ENCODE data around the gene ZCCHC14.
"Not testable (repeated sequence)": the region's sequence is repeated elsewhere in the genome, so short reads cannot be mapped to it uniquely, and the experiment has no call there.

Gene ZCCHC14

DNA sequence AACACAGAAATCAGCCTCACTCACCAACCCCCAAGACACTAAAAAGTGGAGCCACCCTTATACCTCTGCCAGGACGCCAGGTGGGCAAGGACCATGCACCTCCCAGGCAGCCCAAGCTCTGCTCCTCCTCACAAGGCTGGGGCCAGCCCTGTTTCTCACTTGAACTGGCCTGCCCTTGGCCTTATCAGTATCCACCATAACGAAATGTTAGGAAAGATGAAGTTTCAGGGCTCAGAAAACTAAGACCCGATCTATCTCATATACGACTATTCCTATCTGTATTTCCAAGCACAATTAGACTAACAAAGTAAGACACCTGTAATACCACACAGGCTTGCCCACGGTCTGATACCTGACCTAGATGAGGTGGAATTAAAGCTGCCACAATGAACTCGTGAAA lies 116.2 kb downstream of the ZCCHC14 start:
- DNase-seq, result no peak

DNA sequence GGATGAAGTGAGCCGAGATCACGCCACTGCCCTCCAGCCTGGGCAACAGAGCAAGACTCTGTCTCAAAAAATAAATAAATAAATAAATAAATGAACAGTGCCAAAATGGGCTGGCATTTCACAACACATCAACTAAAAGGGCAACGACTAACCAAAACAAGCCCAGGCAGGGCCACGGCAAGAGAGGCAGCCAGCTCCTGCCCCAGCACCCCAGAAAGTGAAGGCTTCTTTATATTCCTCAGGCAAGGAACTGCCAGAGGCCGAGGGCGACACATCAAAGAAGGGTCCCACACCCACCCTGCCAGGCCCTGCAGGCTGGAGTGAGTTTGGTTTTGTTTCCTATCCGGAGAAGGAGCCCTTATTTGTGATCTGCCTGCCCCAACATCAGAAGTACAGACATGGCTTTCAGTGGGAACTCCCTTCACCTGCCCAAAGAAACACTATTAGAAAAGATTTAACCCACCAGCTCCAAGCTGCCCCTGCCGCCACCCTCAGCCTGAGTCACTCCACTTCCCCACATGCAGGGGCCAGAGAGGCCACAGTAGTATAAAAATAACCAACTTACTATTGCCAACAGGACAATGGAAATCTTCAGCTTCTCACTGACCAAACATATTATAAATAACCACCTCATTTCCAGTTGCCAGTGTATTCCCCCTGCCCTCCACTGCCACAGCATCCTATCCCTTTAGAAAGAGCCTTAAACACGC lies 117.2 kb downstream of the ZCCHC14 start:
- DNase-seq, result no peak

DNA sequence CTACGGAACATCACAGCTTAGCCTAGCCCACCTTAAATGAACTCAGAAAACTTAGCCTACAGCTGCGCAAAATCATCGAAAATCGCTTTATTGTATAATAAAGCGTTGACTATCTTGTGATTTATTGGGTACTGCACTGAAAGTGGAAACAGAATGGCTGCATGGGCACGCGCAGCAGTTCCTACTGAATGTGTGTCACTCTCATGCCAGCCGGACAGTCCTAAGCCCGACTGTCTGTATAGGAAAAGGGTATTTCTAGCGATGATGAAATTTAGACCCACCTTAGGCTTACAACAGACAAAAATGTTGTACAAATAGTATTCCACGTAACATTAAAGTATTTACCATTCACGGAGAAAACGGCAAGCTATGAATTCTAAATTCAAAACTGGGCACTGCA lies 118.5 kb downstream of the ZCCHC14 start:
- DNase-seq, result no peak

DNA sequence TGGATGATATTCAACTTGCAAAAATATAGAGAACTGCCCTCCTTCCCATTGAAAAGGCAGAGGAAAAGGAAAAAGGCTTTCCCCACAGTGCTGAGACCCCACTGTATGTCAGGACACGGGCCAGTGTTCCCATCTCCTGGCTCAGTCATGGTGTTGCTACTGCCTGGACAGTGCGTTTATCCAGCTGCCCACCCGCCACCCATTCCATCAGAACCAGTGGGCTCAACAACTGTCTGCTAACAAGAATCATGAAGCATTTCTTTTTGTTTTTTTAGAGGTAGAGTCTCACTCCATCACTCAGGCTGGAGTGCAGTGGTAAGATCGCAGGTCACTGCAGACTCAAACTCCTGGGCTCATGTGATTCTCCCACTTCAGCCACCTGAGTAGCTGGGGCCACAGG lies 120.5 kb downstream of the ZCCHC14 start:
- no peak for DNase-seq

DNA sequence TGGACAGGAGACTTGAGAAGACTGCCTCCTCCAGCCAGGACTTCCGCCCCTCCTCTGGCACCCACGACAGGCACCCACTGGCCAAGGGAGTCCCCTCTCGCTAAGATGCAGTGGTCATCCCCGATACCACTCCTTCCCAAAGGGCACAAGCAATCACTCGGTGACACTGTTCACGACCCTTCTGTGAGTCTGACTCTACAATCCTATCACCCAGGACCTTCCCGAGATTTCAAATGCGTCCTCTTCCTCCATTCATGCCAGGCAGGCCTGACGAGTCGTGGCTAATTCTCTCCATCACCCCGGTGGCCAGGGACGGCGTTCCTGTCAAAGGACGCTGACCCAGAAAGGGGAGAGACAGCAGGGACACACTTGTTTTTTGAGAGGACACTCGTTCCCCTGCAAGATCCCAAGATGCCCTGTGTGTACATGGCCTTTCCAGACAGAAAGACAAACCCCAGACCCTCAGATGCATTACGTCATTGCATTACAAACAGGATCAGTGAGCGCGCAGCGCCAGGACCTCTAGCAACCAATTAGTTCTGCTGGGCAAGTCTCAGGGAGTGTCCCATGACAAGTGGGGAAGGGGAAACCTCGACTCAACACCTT lies 121.5 kb downstream of the ZCCHC14 start:
- no peak for DNase-seq

DNA sequence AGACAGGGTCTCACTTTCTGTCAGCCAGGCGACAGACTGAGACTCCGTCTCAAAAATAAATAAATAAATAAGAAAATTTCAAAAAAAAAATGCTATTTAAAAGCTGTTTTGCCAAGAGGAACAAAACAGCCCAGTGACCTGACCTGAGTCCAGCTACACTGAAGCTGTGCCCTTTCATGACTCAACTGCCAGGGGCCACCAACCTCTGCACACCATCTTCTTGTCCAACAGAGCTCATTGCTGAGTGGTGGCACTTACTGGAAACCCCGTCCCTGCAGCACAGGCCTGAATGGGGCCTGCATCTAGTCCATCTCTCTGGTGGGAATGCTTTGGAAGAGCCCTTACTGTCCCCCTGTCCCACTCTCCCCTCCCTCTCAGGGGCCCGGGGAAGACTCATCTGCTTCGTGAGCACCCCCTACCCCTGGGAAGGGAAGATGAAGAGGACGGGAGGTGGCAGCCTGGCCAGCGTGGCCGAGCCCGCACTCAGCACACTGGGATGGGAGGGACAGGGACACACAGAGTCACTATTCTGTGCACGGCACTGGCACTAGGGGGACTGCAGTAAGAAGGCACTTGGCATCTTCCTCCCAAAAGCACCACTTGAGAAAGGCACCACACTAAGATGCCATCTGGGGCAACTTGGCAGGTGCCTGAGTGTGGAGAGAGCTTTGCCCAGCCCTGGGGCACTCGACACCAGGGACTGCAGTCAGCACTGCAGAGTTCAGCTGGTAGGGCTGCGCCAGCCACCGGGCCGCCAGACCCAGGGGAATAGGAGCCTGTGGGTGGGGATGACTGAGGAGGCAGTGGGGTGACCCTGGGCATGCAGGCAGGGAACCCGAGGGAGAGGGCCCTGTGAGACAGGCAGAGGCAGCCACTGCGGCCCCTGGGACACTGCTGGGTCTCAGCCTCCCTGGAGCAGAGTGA lies 122.8 kb downstream of the ZCCHC14 start:
- DNase-seq, result no peak

DNA sequence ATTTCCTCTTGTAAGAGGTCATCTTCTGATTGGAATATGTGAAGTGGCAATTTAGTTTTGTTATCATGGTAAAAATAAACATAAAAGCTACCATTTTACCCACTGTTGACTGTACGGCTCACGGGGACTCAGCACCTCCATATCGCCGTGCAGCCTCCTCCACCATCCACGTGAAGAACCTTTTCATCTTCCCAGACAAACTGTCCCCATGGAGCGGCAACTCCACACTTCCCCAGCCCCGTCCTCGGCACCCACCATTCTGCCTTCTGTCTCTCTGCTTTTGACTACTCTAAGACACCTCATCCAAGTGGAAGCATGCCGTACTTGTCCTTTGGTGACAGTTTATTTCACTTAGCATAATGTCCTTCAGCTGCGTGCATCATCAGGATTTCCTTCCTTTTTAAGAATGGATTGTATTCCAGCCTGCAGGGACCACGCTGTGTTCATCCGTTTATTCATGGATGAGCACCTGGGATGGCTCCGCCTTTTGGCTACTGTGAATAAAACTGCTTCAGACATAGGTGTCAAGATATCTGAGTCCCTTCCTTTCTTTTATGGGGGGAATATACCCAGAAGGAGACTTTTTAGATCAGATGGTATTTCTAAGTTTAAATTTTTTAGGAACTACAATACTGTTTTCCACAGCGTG lies 123.6 kb downstream of the ZCCHC14 start:
- no peak for DNase-seq

DNA sequence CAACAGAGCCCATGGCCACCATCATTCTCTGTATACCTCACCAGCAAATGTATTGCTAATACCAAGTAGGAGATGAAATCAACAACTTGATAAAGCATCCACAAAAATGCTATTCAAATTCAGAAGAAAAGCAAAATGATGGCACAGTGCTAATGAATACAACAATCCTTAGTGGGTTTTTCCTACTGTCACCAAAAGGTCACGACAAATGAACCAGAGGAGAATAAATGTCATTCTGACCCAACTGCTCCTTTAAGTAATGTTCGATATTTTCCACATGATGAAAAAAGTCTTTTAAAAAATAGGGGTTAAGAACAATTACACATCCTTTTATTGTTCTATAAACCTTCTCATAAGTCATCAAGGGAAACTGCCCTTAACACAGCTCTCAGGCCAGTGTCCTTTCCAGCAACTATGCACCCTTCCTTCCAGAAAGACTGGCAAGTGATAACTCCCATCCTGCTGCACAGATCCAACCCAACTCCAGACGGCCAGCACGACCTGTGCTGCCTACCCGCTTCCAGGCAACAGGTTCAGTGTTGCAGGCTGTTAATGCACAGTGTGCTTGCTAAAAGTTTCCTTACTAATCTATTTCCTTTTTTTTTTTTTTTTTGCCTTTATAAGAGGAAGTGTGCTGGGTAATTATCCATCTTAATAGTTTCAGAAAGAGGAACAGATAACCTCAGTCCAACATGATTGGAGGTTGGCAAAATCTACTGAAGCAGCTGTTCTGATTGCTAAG lies 124.6 kb downstream of the ZCCHC14 start:
- DNase-seq, result no peak

DNA sequence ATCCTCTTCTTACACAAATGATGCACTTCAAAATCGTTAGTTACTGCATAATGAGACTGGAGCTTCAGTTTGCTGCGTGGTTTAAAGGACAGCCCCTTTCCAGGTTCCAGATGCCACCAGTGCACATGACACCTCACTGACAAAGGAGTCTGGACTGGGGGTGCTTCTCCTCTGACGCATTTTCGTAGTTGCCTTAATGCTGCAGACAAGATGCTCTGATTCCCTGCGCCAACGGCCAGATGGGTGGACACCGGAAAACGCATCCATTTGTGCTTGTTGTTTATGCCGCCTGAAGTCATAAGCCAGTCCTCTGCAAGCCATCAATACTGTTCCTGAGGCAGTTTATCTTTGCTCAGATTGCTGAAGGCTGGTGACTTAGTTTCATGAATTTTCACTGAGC lies 125.3 kb downstream of the ZCCHC14 start:
- DNase-seq, result no peak

DNA sequence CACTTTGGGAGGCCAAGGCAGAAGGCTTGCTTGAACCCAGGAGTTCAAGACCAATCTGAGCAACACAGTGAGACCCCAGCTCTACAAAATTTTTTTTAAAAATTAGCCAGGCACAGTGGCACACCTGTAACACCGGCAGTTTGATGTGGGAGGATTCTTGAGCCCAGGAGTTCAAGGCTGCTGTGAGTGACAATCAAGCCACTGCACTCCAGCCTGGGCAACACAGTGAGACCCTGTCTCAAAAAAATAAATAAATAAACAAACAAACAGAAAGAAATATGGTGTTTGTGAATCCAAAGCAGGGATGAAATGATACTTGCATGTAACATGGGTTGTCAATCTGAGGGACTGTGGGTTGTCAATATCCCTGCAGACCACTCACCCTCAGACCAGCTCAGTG lies 125.9 kb downstream of the ZCCHC14 start:
- DNase-seq, result no peak

DNA sequence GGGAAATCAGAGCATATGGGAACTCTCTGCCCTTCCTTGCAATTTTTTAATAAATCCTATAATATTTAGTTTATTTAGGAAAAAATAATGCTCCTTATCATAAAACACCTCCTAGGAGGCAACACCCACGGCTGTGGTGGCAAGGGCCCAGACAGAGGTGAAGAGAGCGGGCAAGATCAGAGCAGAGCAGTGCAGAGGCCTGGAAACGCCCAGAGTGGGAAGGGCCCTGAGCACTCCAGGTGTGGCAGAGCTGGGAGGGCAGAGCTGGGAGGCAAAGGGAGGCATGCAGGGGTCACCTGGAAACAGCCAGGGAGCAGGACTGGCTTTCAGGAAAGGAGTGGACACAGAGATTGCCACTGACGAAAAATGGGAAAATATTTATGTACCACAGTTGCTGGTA lies 126.5 kb downstream of the ZCCHC14 start:
- DNase-seq, result no peak

DNA sequence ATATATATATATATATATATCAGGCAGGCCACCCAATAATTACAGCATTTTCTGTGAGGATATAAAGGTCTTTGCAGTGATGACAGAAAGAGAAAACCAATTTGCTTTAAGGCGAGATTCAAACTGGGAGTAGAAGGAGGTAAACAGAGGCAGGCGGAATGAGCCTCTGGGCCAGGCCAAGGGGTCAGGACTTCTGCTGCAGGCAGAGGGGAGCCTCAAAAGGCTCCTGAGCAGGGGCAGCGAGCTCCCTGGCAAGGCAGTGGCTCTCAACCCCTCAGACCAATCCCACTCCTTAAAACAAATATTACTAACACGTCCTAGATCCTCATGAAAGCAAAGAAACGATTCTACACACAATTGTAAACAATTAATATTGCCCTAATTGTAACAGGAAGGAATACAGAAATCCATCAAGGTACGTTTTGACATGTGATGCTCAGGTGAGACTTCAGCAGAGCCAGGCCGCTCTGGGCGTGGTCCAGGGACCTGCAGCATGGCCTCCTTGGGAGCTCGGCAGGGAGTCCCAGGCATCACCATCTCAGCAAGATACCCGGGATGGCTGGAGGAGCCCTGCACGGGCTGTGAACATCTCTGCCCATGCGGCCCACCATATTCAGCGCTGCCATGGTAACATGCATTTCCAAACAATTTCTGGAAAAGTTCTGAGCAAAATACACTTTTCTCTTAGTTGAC lies 127.7 kb downstream of the ZCCHC14 start:
- no peak for DNase-seq

DNA sequence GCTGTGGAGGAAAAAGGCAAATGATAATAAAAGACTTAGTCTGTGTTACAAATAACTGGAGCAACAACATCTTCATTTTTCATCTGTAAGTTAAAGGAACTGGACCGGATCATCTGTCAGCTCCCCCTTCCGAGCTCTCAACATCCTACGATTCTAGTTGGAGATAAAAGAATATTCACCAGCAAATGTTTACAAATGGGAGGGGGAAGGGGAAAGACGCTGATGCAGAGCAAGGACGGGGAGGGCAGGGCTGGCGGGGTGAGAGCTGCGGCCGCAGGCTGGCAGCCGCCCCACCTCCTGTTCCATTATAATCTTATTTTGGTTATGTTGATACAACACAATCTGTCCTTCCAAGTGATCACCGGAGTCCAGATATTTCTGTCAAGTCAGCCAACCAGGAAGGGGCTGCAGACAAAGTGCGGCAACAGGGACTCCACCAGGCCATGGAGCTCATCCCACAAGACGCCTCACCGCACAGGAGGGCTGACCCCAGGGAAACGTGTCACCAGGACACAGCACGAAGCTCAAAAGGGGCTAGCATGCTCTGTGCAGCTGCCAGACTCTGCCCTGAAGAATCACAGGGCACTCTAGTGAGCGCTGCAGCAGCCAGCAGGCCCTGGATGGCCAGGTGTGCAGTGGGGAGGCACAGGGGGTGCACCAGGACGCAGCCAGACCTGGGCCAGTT lies 128.9 kb downstream of the ZCCHC14 start:
- DNase-seq, result no peak

DNA sequence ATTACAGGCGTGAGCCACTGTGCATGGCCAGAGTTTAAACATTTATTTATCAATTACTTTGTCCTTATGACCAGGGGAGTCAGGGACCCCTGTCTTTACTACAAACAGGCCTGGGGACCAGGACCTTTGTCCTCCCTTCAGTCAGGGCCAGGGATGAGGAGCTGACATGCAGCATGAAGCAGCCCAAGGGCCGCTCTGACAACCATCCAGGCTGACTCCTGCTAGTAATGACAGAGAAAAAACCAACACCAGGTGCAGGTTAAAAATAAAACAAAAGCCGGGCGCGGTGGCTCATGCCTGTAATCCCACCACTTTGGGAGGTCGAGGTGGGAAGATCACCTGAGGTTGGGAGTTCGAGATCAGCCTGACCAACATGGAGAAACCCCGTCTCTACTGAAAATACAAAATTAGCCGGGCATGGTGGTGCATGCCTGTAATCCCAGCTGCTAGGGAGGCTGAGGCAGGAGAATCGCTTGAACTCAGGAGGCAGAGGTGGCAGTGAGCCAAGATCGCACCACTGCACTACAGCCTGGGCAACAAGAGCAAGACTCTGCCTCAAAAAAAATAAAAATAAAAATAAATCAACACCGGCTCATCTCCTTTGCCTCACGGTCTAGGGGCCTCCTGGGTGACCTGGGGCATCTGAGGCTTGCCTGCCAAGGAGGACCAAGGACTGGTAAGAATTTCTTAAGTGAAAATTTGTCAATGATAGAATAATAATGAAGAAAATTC lies 129.8 kb downstream of the ZCCHC14 start:
- not testable (repeated sequence) for DNase-seq

DNA sequence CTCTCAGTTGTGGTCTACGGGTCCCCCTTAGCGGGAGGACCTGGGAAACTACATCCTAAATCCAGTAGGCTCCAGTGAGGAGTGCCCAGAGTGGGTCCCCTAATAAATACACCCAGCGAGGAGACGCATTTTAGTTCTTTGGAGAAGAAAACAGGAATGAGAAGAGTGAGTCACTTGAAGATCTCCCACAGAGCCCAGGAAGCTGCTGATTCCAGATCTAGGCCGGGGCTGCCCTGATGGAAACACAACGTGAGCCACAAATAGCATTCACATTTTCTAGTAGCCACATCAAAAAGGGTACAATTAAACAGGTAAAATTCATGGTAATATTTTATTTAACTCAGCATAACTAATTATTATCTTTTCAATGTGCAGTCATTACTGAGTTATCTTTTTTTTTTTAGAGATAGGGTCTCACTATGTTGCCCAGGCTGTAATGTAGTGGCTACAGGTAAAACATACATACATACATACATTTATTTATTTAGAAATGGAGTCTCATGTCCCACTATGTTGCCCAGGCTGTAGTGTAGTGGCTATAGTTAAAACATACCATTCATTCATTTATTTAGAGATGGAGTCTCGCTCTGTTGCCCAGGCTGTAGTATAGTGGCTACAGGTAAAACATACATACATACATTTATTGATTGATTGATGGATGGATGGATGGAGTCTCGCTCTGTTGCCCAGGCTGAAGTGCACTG lies 130.8 kb downstream of the ZCCHC14 start:
- DNase-seq, result no peak

DNA sequence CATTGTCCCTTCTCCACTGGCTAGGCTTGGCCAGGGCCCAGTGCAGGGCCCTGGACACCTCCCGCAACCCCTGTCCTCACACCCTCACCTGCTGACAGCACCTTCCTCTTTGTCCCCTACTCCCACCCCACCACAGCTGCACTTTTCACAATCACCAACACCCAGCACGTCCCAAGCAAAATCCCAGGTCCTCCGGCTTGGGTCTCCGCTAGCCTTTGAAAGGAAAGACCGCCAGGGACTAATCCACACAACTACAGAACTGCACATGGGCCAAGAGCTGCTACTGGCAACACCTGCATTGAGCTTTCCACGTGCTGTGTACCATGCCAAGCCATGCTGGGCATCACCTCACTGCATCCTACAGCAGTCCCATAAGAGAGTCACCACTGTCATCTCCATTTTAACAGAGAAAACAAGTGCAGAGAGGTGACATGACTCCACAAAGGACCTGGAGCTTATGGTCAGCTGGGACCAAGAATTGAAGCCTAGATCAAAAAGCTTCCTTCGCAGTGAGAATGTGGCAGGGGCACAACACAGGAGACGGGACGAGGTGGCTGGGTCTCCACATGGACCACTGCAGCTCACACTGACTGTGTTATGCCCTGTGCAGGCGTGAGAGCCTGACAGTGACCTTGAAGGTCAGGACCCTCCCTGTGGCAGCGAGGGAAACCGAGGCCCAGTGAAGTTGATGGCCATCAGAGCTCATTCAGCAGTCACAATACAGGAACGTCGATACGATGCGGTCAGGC lies 131.8 kb downstream of the ZCCHC14 start:
- DNase-seq, result no peak

DNA sequence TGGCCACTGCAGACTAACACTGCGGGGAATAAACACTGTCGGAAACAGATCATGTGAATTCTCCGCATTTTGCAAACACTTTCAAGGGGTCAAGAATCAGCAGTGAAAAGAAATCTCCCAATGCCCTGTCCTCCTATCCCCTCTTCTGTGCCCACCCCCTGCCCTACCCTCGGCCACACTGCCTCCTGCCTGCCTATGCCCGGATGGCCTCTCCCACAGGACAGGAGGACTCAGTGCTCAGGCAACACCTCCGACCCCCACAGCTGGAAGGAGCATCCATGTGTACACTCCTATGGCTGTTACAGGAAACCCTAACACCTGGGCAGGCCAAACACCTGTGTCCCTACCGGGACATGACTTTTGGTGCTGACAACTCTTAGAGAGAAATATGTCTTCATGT lies 133.7 kb downstream of the ZCCHC14 start:
- no peak for DNase-seq

DNA sequence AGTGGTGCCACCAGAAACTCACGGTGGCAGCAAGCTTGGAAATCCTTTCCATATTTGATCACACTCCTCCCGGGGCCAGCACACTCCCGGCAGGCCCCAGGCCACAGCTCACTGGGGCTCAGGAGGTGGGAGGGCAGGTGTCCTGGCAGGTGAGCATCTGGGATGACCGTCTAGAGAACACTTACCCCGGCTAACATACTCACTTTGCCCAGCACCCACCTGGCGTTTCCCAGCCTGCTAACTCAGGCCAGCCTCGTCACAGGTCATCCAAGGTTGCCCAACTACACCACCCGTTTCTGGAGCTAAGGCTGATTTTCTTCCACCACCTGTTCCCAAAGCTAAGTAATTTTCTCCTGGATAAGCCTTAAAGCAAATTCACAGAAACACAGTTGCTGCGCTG lies 134.1 kb downstream of the ZCCHC14 start:
- DNase-seq, result no peak

DNA sequence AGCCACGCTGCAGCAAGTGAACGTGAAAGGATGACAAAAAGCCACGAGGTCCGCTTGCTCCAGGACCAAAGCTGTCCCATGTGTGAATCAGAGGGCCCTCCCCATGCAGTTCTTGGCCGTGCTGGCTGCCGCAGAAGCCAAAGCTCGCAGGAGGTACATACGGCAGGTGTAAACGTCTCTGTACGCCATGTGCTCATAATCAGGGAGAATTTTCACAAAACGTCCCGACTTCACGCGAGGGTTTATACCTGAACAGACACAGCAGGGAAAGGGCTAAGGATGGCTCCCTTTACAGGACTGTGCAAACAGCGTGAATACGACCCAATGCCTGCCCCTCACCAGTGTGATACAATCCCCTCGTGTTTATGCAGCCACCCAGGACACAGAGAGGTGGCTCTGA lies 134.6 kb downstream of the ZCCHC14 start:
- no peak for DNase-seq
